IMR-90 (cell line): Measurements from ENCODE around the gene SOBP. TPM values are rescaled to one million over a fixed set of nuclear protein-coding genes. Genes with fewer than 3 reads are reported as not detected.

Experiments used
- ATAC-seq: fragments of 200-7000 bp; cut with Tn5 transposase; 2 replicates; pipeline ENCODE4 v1.9.1; 2020; ENCODE audit warnings: low read depth, mild to moderate bottlenecking, moderate library complexity
- BruUV-seq: library from RNA; stranded (reverse); fragments of 400-500 nt; replicated peaks from 2 replicates; lab custom pipeline; 2021; lab: Mats Ljungman, UMichigan
- CTCF ChIA-PET: fragments of 300-600 bp; formaldehyde crosslinking; extraction: SDS; loops from one replicate; lab custom pipeline; 2021; ENCODE audit warnings: antibody characterized with exemption; lab: Yijun Ruan, JAX
- POLR2A ChIA-PET: fragments of 300-600 bp; sonication (Branson Sonifier 250); formaldehyde crosslinking; loops from one replicate; lab custom pipeline; 2022; ENCODE audit warnings: antibody characterized with exemption; ENCODE audit not compliant: unreplicated experiment; lab: Charles Lee
- DNase-seq: peaks from one replicate; pipeline ENCODE4 v3.0.0; 2013
- H2AFZ ChIP-seq: replicated peaks from 2 replicates; pipeline ENCODE3; 2013; ENCODE audit warnings: low read length, mild to moderate bottlenecking; ENCODE audit not compliant: poor library complexity
- H2AK5ac ChIP-seq: 2 replicates; pipeline ENCODE4 v1.6.1; 2013; ENCODE audit warnings: low read depth, low read length, inconsistent platforms
- H2AK9ac ChIP-seq: replicated peaks from 2 replicates; pipeline ENCODE3; 2013; ENCODE audit warnings: mild to moderate bottlenecking, low read depth, low read length, moderate library complexity; ENCODE audit not compliant: poor library complexity
- H2BK120ac ChIP-seq: 2 replicates; pipeline ENCODE4 v1.6.1; 2013; ENCODE audit warnings: low read depth, low read length, inconsistent platforms
- H2BK15ac ChIP-seq: 3 replicates; pipeline ENCODE4 v1.6.1; 2013; ENCODE audit warnings: low read depth, low read length, inconsistent platforms
- H2BK20ac ChIP-seq: 2 replicates; pipeline ENCODE4 v1.6.1; 2013; ENCODE audit warnings: low read depth, mild to moderate bottlenecking, inconsistent platforms, low read length, moderate library complexity
- H2BK5ac ChIP-seq: 2 replicates; pipeline ENCODE4 v1.6.1; 2013; ENCODE audit warnings: mild to moderate bottlenecking, low read depth, low read length, inconsistent platforms; ENCODE audit not compliant: poor library complexity, severe bottlenecking
- H3K14ac ChIP-seq: replicated peaks from 2 replicates; pipeline ENCODE4 v1.6.1; 2013; ENCODE audit warnings: low read depth, low read length, inconsistent platforms
- H3K18ac ChIP-seq: 2 replicates; pipeline ENCODE4 v1.6.1; 2013; ENCODE audit warnings: low read depth, low read length, control low read depth
- H3K23ac ChIP-seq: 2 replicates; pipeline ENCODE4 v1.6.1; 2013; ENCODE audit warnings: low read depth, low read length, inconsistent platforms
- H3K27ac ChIP-seq: 2 replicates; pipeline ENCODE4 v1.5.1; 2013; ENCODE audit warnings: mild to moderate bottlenecking, control low read depth, low read length; ENCODE audit not compliant: insufficient read depth
- H3K27me3 ChIP-seq: 2 replicates; pipeline ENCODE4 v1.6.1; 2013; ENCODE audit warnings: low read length; ENCODE audit not compliant: control insufficient read depth, insufficient read depth
- H3K36me3 ChIP-seq: 2 replicates; pipeline ENCODE4 v1.6.1; 2013; ENCODE audit warnings: low read length, mixed read lengths; ENCODE audit not compliant: control insufficient read depth, insufficient read depth
- H3K4ac ChIP-seq: 2 replicates; pipeline ENCODE4 v1.6.1; 2013; ENCODE audit warnings: low read depth, low read length, inconsistent platforms
- H3K4me1 ChIP-seq: 2 replicates; pipeline ENCODE4 v1.6.1; 2013; ENCODE audit warnings: low read length, mixed read lengths; ENCODE audit not compliant: control insufficient read depth, insufficient read depth
- H3K4me2 ChIP-seq: 2 replicates; pipeline ENCODE4 v1.6.1; 2013; ENCODE audit warnings: low read depth, mild to moderate bottlenecking, control low read depth, low read length, moderate library complexity
- H3K4me3 ChIP-seq: 2 replicates; pipeline ENCODE4 v1.5.1; 2013; ENCODE audit warnings: low read depth, mild to moderate bottlenecking, control low read depth, low read length, moderate library complexity; ENCODE audit not compliant: insufficient read depth
- H3K56ac ChIP-seq: 2 replicates; pipeline ENCODE4 v1.6.1; 2013; ENCODE audit warnings: low read length, inconsistent platforms; ENCODE audit not compliant: insufficient read depth; ENCODE audit errors: extremely low read depth
- H3K79me1 ChIP-seq, 2 experiments: 2 replicates each; pipeline ENCODE4 v1.6.1; 2013; ENCODE audit warnings: low read length in 2 of 2, inconsistent platforms in 1 of 2, low read depth in 1 of 2
- H3K9ac ChIP-seq: 2 replicates; pipeline ENCODE4 v1.6.1; 2013; ENCODE audit warnings: low read depth, low read length, control low read depth
- H3K9me1 ChIP-seq: 2 replicates; pipeline ENCODE4 v1.6.1; 2013; ENCODE audit warnings: low read length, inconsistent platforms; ENCODE audit not compliant: insufficient read depth
- H3K9me3 ChIP-seq: 2 replicates; pipeline ENCODE4 v1.6.1; 2013; ENCODE audit warnings: low read length; ENCODE audit not compliant: control insufficient read depth, insufficient read depth
- H4K20me1 ChIP-seq: 2 replicates; pipeline ENCODE4 v1.6.1; 2013; ENCODE audit warnings: low read length, inconsistent platforms; ENCODE audit not compliant: insufficient read depth
- H4K5ac ChIP-seq: 2 replicates; pipeline ENCODE4 v1.6.1; 2013; ENCODE audit warnings: mild to moderate bottlenecking, low read depth, low read length, control low read depth
- H4K8ac ChIP-seq, 2 experiments: 2 replicates each; pipeline ENCODE4 v1.6.1; 2013; ENCODE audit warnings: low read depth in 2 of 2, low read length in 2 of 2, control low read depth in 1 of 2, inconsistent platforms in 1 of 2
- H4K91ac ChIP-seq: 2 replicates; pipeline ENCODE4 v1.6.1; 2013; ENCODE audit warnings: low read depth, low read length, inconsistent platforms; ENCODE audit not compliant: insufficient read depth
- CHD1 ChIP-seq: IDR thresholded peaks from 2 replicates; pipeline ENCODE4 v1.6.1; 2012; ENCODE audit warnings: low read depth, low read length, improper control_type of control experiment
- ELK1 ChIP-seq: fragments of 150-350 bp; IDR thresholded peaks from 2 replicates; pipeline ENCODE4 v1.6.1; 2016; ENCODE audit warnings: low read depth, mild to moderate bottlenecking, low read length, moderate library complexity, borderline replicate concordance
- FOS ChIP-seq: fragments of 150-350 bp; IDR thresholded peaks from 2 replicates; pipeline ENCODE4 v1.6.1; 2016; ENCODE audit warnings: low read depth, low read length
- MAFK ChIP-seq: IDR thresholded peaks from 2 replicates; pipeline ENCODE4 v1.6.1; 2012; ENCODE audit warnings: low read depth, low read length, improper control_type of control experiment
- MAZ ChIP-seq: IDR thresholded peaks from 2 replicates; pipeline ENCODE4 v1.6.1; 2012; ENCODE audit warnings: low read depth, mild to moderate bottlenecking, low read length, improper control_type of control experiment, moderate library complexity, borderline replicate concordance
- SMC3 ChIP-seq: fragments of 150-350 bp; IDR thresholded peaks from 2 replicates; pipeline ENCODE4 v1.6.1; 2016; ENCODE audit warnings: low read depth, mild to moderate bottlenecking, antibody characterized with exemption, low read length, moderate library complexity
- WGBS, 2 experiments: methylation state at CpG; one replicate each; pipeline versions ENCODE4 v1.1.5 to v1.1.7; 2013; ENCODE audit warnings: missing lambda C conversion rate in 2 of 2; ENCODE audit not compliant: insufficient read length in 1 of 2; ENCODE audit errors: extremely low coverage in 2 of 2; 5-methylcytosine and 5-hydroxymethylcytosine counted together
- dilution Hi-C: fragments of 300-500 bp; cut with HindIII; formaldehyde crosslinking; loops from one replicate; pipeline ENCODE4 v1.14.3; 2018; ENCODE audit warnings: low sequenced_read_pairs; ENCODE audit not compliant: unreplicated experiment
- in situ Hi-C: fragments of 300-500 bp; cut with MboI; formaldehyde crosslinking; loops from 3 replicates; pipeline ENCODE4 v1.14.3; 2019; ENCODE audit warnings: low sequenced_read_pairs, inconsistent platforms, mixed read lengths
- intact Hi-C: fragments of 100-400 bp; cut with micrococcal nuclease; formaldehyde crosslinking; loops from 2 replicates; pipeline ENCODE4 v1.10.0; 2022
- polyA plus RNA-seq, 3 experiments: library from polyadenylated mRNA; depleted of rRNA; stranded (reverse); fragments of >200 nt; gene quantifications; 2 replicates each; pipeline ENCODE4 v1.2.3, GENCODE V29; 2012; ENCODE audit warnings: low replicate concordance in 1 of 3
- total RNA-seq: library from RNA; depleted of rRNA; stranded (reverse); fragments of >200 nt; gene quantifications from 2 replicates; pipeline ENCODE4 v1.2.3, GENCODE V29; 2012
- TF ChIP-seq, protein P1 (sequence below): fragments of 150-350 bp; IDR thresholded peaks from 2 replicates; pipeline ENCODE4 v1.6.1; 2017; ENCODE audit warnings: mild to moderate bottlenecking, antibody characterized with exemption, low read length, low read depth

The SOBP gene
- total and polyA plus RNA-seq, 2 of the 4 experiments (the other 2 are of a cell fraction) = 0.60 to 0.72 TPM

GRCh38 chr6:107523054-107523791, 33.3 kb downstream of the SOBP start:
- Histone ChIP-seq H2AFZ (no peak overlapping the region), H2BK120ac (no peak overlapping the region), H3K4ac (no peak overlapping the region), H3K36me3 (no peaks in the 10 kb centered on the region), H3K9me1 (0 out of 2 replicates have a peak, but pooled peaks cover 3% of the 10 kb centered on the region), H3K79me1 (no peaks in the 10 kb centered on the region), H3K18ac (no peak overlapping the region), H3K4me2 (no peak overlapping the region), H3K27me3 (no peaks in the 10 kb centered on the region), H4K20me1 (no peaks in the 10 kb centered on the region), H3K9me3 (no peaks in the 10 kb centered on the region), H3K9ac (no peak overlapping the region), H2BK15ac (no peak overlapping the region), H2BK5ac (no peak overlapping the region), H3K4me3 (no peak overlapping the region), H3K27ac (no peak overlapping the region), H2BK20ac (no peak overlapping the region), H4K91ac (no peak overlapping the region), H2AK5ac (no peak overlapping the region), H4K8ac (no peak overlapping the region), H3K14ac (no peak overlapping the region), H2AK9ac (no peak overlapping the region), H4K5ac (no peak overlapping the region), H3K4me1 (no peaks in the 10 kb centered on the region), H3K56ac (no peak overlapping the region), H3K23ac (no peak overlapping the region)
- DNase-seq = no peak
- intact Hi-C loops (no loop called here), dilution Hi-C loops (no loop called here), in situ Hi-C loops (no loop called here)
- TF ChIP-seq FOS = no peak
- no peak for TF ChIP-seq MAZ
- TF ChIP-seq CHD1 = no peak
- TF ChIP-seq, protein P1, sequence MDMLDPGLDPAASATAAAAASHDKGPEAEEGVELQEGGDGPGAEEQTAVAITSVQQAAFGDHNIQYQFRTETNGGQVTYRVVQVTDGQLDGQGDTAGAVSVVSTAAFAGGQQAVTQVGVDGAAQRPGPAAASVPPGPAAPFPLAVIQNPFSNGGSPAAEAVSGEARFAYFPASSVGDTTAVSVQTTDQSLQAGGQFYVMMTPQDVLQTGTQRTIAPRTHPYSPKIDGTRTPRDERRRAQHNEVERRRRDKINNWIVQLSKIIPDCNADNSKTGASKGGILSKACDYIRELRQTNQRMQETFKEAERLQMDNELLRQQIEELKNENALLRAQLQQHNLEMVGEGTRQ = no peak
- no peak for TF ChIP-seq ELK1
- no peak for TF ChIP-seq SMC3
- TF ChIP-seq MAFK = no peak
- ATAC-seq = no peak
- CTCF ChIA-PET = no interaction called here
- no TSS peak for BruUV-seq
- POLR2A ChIA-PET = no interaction called here
- WGBS, 2 experiments = 60% methylated on average over 1 of the region's 5 CpGs; no CpG with 5 or more reads in 1 of the 2 experiments
